Measurements from ENCODE around the gene STUB1.

The STUB1 gene

GRCh38 chr16:730666-731509 is 50.7 kb downstream of the STUB1 start:
- no peak overlapping the region for H3K4me3 ChIP-seq (ENCODE audit: low read depth, low read length)
- peak; percentile 19 for DNase-seq (ENCODE audit: low read depth)
- TF ChIP-seq CTCF (IDR thresholded peaks at IDR 0.05; ENCODE audit: low read depth, low read length) (no peak), MAX (IDR thresholded peaks at IDR 0.05; ENCODE audit: low read depth, low read length) (no peak), MYC (IDR thresholded peaks at IDR 0.05; ENCODE audit: low read depth, low read length) (no peak), POLR2A (IDR thresholded peaks at IDR 0.05; ENCODE audit: extremely low read depth, insufficient read length) (no peak)

GRCh38 chr16:732332-732731 is 52.1 kb downstream of the STUB1 start:
- no peak for TF ChIP-seq POLR2A (IDR thresholded peaks at IDR 0.05; ENCODE audit: extremely low read depth, insufficient read length)
- TF ChIP-seq CTCF (IDR thresholded peaks at IDR 0.05; ENCODE audit: low read depth, low read length) = no peak
- no peak for TF ChIP-seq MYC (IDR thresholded peaks at IDR 0.05; ENCODE audit: low read depth, low read length)
- TF ChIP-seq MAX (IDR thresholded peaks at IDR 0.05; ENCODE audit: low read depth, low read length) = no peak
- no peak overlapping the region for H3K4me3 ChIP-seq (ENCODE audit: low read depth, low read length)
- DNase-seq (ENCODE audit: low read depth) = no peak

Data from NB4 (cell line).